HG03045 (cell line): ENCODE measurements around the gene PSMG3.

ENCODE experiments used
- ATAC-seq: cut with Tn5 transposase; IDR thresholded peaks from one replicate; pipeline ENCODE4 v1.9.1; 2021; ENCODE audit warnings: mild to moderate bottlenecking, moderate library complexity; ENCODE audit not compliant: unreplicated experiment

PSMG3 gene

DNA sequence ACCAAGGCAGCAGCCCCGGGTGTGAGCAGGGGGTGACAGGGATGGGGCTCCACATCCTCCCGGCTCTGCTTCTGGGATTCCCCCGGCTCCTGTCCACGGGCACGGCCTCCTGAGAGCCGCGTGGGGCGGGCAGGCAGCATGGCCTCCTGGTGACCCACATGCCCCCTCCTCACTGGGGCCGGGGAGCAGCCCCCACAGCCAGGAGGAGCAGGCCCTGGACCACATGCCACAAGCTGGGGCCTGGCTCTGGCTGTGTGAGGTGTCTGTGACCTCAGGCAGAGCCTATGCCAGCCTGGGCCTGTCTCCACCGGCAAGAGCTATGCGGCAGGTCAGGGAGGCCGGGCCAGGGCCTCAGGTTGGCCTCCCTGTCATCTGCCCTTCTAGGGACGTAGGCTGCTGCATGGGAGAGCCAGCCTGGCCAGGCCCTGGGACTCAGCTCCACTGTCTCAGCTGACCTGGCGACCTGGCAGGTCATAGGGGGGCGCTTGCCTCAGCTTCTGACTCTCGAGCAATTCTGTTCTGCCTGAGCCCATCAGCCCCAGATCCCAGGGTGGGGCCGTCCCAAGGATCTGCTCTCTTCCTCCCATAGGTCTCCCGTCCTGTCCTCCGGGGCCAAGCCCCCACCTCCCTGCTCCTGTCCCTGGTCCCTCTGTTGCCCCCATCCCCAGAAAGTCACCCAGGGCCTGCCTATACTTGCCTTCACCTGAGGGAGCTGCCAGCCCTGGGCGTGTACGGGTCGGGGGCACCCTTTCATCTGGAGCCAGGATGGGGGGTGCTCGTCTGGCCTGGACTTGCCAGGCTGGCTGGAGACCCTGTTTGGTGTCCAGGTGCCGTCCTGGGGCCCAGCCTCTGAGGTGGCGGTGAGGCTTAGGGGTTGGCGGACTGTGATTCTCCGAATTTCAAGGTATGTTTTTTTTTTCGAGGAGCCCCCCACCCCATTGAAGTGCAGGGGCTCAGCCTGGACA lies 9.9 kb downstream of the PSMG3 start:
- ATAC-seq, result no peak

DNA sequence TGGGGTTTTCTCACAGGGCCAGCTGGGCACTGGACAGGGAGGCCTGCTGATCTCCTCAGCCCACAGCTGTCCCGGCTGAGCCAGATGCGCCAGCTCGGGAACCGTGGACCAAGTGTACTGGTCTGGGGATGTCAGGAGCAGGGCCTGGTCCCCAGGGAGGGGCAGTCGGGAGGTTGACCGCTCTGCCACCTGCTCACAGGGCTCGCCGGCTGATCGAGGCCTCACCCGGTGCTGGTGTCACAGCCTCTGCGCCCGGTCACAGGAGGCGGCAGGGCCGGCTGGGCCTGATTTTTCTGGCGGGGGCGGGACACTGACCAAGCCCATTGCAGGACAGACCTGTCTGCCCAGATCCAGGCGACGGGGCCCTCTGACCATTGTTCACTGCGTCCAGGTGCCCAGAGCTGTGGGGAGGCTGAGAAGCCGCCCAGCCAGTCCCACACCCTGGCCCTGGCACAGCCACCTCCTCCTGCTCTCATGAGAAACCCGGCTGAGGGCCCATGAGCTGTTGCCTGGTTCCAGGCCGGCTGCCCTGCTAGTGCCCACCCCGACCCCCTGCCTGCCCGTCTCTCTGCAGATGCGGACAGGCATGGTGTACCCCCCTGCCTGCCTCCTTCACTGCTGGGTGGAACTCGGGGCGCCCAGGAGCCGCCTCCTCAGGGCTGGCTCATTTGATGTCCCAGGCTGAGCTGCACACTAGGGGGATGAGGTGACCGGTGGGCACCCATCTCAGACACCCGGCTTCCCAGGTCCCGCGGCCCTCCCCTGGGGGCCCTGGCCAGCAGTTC lies 10.8 kb downstream of the PSMG3 start:
- no peak for ATAC-seq

DNA sequence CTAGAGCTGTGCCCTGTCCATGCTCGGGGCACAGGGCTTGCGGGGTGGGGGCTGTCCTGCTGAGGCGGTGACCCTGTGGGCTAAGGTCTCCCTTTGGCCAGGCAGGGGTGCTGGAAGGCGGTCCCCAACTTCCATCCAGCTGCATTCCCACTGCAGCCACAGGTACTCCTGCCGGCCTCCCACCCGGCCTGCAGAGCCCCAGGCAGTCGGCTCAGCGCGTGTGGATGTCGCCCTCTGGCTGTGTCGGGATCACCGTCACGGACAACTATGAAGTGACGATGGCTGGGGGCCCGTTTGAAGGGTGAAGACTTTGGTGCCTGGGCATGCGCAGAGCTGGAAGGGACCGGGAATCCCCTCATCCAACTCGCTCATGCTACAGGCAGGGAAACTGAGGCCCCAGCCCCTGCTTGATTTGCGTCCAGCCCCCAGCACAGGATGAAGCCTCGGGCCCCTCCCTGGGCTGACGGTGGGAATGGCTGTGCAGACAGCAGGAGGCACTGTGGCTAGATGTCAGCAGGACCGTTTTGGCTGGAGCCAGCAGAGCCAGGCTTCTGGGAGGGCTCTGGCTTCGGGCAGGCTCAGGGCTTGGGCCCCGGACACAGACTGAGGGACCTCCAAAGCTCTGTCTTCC lies 11.5 kb downstream of the PSMG3 start:
- ATAC-seq, result no peak

GRCh38 chr7:1557771-1558170 lies 12.1 kb downstream of the PSMG3 start:
- ATAC-seq, result no peak

- no peak for ATAC-seq
These were observed 12.8 kb downstream of the PSMG3 start for GRCh38 chr7:1557006-1557405.

DNA sequence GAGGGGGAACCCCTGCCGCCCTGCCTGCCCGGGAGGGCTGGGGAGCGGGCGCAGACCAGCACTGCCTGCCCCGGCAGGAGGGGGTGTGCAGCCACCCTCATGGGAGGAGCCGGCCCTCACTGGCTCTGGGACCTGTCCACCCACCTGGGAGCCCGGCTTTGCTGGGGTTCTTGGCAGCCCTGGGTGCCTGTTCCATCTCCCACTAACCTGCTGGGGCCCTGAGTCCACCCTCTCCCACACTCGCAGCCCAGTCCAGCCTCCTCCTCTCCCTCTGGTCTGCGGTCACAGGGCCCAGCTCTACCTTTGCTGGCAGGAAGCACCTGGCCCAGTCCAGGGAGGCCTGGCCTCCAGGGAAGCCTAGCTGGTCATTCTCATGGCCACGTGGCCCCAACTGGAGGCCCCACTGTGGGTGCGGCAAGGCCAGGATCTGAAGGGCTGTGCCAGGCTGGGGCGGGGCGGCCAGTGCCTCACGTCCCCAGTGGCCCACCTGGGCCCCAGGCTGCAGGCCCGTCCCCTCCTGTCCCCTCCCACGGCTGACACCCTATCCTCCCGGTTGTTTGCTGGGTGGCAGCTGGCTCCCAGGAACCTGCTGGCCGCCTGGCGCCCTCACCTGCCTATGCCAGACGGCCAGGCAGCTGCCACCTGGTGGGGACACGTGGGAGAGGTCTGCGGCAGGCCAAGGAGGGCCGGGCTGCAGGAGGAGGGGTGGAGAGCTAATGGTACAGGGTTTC lies 13.9 kb downstream of the PSMG3 start, which contains the start of gene TMEM184A:
TMEM184A (minus strand) TSS at position 393 of the 731 bp plus-strand sequence. CDS start 721 bp downstream, outside the sequence.
- ATAC-seq, result no peak

- no peak for ATAC-seq
These were observed 14.6 kb downstream of the PSMG3 start for GRCh38 chr7:1555046-1555812.

DNA sequence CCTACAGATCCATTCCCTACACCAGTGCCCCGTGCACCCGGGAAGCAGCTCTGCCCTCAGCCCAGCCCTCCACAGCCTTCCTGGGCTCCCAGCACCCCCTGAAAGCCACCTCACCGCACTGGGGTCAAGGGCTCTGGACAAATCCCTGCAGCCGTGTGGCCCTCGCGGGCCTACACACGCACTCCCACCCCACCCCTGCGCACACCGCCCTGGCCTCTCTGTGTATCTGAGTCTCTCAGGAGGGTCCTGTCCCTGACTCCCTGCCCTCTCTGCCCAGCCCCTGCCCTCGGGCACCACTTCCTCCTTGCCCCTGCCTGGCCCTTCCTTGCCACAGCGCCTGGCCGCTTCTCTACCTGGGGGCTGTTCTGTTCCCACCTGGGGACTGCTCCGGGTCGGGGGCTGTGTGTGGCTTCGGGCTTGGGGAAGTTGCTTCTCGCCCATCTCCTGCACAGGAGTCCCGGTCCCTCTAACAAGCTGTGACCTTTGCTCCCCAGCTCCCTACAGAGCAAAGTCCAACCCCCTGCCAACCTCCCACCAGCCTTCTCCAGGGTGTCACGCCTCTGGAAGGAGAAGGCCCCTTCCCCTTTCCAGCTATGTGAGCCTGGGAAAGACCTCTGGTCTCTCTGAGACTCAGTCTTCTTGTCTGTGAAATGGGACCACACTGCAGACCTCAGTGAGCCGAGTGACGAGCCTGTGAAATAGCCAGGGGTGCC lies 15.3 kb downstream of the PSMG3 start:
- ATAC-seq, result no peak

- no peak for ATAC-seq
These were observed 16.2 kb downstream of the PSMG3 start for GRCh38 chr7:1553512-1554210.

DNA sequence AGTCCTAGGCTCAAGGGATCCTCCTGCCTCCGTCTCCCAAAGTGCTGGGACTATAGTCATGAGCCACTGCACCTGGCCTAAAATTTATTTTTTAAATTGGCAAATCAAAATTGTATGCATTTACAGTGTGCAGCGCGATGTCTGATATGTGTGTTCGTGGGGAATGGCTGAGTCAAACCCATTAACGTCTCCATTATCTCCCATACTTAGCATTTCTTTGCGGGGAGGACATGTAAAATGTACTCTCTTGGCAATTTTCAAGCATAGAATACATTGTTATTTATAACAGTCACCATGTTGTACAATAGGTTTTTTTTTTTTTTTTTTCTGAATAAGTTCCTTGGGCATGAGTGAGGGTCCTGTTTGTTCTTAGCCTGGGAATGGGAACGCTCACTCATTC lies 17.6 kb downstream of the PSMG3 start:
- ATAC-seq, result no peak

- ATAC-seq, result no peak
These were observed 19.0 kb downstream of the PSMG3 start for GRCh38 chr7:1550846-1551155.

GRCh38 chr7:1550005-1550845 lies 19.6 kb downstream of the PSMG3 start:
- no peak for ATAC-seq

DNA sequence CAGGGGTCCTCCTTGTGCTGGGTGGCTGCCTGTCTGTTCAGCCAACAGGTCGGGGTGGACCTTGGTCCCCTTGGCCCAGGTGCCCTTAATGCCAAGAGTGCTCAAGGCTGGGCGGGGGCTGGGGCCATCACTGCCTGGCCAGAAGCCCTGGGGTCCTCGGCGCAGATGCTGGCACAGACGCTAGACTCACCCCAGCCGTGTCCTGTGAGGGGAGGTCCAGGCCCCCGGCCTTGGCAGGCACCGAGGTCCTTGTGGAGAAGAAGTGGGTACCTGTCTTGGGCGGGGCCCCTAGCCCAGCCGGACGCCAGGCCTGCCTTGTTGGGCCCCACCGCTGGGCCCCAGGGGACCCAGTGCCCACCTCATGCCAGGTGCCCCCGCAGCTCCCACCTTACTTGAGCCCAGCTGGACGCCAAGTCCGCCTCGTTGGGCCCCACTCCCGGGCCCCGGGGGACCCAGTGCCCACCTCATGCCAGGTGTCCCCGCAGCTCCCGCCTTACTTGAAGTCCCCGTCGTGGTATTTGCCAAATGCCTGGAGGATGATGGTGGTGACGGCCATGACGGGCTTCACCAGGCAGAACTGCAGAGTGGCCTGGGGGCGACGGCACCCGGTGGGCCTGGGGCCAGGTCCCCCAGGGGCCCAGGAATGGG lies 20.4 kb downstream of the PSMG3 start:
- no peak for ATAC-seq

- ATAC-seq, result no peak
These were observed 20.9 kb downstream of the PSMG3 start for GRCh38 chr7:1548944-1549343.

DNA sequence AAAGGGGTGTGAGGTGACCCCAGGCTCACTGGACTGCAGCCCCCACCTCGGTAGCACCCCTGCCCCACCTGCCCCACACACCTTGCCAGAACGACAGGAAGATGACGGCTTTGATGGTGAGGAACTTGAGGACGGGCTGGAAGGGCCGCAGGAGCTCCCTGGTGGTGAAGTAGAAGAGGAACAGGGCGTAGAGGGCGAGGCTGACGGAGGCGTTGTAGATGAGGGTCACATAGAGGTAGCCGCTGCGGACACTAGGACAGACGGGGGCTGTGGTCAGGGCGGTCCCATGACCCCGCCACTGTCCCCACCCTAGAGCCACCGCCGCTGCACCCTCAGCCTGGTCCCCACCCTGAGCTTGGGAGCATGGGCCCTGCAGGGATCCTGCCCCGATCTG lies 21.4 kb downstream of the PSMG3 start:
- no peak for ATAC-seq

DNA sequence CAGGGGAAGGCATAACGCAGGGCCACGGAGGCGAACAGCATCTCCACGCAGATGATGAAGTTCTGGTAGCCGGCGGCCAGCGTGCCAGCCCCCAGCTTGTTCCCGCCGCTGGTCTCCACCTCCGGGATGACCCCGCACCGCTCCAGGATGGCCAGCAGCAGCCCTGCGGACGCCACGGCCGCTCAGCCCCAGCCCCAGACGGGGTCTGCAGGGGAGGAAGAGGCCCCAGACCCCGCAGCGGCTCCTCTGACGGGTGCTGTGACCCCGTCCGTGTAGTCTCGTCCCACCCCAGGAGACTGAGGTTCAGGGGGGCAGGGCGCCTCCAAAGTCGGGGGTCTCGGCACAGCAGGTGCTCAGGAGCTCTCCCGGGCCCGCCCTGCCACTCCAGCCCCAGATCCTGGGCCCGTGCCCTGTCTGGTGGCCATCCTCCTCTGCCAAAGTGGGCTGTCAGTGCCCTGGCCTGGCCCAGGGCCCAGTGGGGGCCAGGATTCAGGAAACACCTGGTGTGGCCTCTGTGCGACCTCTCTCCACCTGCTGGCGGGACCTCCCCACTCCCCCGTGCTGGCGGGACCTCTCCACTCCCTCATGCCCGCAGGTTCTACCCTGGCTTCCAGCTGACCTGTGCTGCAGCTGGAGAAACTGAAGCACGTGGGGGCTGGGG lies 21.9 kb downstream of the PSMG3 start:
- ATAC-seq, result no peak
